Panc1 (cell line): ENCODE measurements around the gene RETREG1.

Source experiments
- CTCF ChIP-seq: fragments of 450-650 bp; IDR thresholded peaks from 2 replicates; pipeline ENCODE4 v1.5.1; 2017; ENCODE audit warnings: mild to moderate bottlenecking
- POLR2AphosphoS5 ChIP-seq: IDR thresholded peaks from 2 replicates; pipeline ENCODE4 v1.6.1; 2012; ENCODE audit warnings: mild to moderate bottlenecking, low read depth, low read length, moderate library complexity
- REST ChIP-seq, 2 experiments: IDR thresholded peaks; 2 replicates each; pipeline ENCODE4 v1.6.1; 2011 to 2012; ENCODE audit warnings: low read depth in 2 of 2, control low read depth in 1 of 2, low read length in 1 of 2, mild to moderate bottlenecking in 1 of 2, moderate library complexity in 1 of 2; ENCODE audit not compliant: insufficient read depth in 1 of 2
- SIN3A ChIP-seq: IDR thresholded peaks from 2 replicates; pipeline ENCODE4 v1.6.1; 2012; ENCODE audit warnings: low read depth, mild to moderate bottlenecking, low read length, moderate library complexity, borderline replicate concordance; ENCODE audit not compliant: insufficient read depth
- TCF7L2 ChIP-seq: IDR thresholded peaks from 2 replicates; pipeline ENCODE4 v1.6.1; 2011; ENCODE audit warnings: mild to moderate bottlenecking, low read depth, low read length, inconsistent platforms

GRCh38 chr5:16493261-16493660 is 123.5 kb downstream of the RETREG1 start:
- TF ChIP-seq CTCF, result no peak
- TF ChIP-seq POLR2AphosphoS5, result no peak
- TF ChIP-seq TCF7L2, result no peak
- TF ChIP-seq REST (IDR thresholded peaks at IDR 0.05; ENCODE audit: insufficient read depth in 1 of 2, low read depth in 2 of 2, low read length in 1 of 2), result no peak
- no peak for TF ChIP-seq SIN3A
